Retinal pigment epithelial cell (primary cell): ENCODE results near the gene STX16.

ENCODE experiments used
- DNase-seq: peaks from one replicate; pipeline ENCODE4 v3.0.0-alpha.2; 2010; ENCODE audit warnings: low read depth
- H3K4me3 ChIP-seq: 2 replicates; pipeline ENCODE4 v1.5.1; 2011; ENCODE audit warnings: mild to moderate bottlenecking, low read length, control low read depth, moderate library complexity
- TF ChIP-seq, protein P1 (sequence below): conservative IDR thresholded peaks from 2 replicates; pipeline ENCODE4 v1.5.1; 2011; ENCODE audit warnings: low read depth, low read length, control low read depth, inconsistent platforms

The STX16 gene

GRCh38 chr20:58619077-58619863 is 31.8 kb upstream of the STX16 start:
- TF ChIP-seq, protein P1, sequence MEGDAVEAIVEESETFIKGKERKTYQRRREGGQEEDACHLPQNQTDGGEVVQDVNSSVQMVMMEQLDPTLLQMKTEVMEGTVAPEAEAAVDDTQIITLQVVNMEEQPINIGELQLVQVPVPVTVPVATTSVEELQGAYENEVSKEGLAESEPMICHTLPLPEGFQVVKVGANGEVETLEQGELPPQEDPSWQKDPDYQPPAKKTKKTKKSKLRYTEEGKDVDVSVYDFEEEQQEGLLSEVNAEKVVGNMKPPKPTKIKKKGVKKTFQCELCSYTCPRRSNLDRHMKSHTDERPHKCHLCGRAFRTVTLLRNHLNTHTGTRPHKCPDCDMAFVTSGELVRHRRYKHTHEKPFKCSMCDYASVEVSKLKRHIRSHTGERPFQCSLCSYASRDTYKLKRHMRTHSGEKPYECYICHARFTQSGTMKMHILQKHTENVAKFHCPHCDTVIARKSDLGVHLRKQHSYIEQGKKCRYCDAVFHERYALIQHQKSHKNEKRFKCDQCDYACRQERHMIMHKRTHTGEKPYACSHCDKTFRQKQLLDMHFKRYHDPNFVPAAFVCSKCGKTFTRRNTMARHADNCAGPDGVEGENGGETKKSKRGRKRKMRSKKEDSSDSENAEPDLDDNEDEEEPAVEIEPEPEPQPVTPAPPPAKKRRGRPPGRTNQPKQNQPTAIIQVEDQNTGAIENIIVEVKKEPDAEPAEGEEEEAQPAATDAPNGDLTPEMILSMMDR: no peak
- no peak overlapping the region for H3K4me3 ChIP-seq
- no peak for DNase-seq

GRCh38 chr20:58619864-58620431 is 31.1 kb upstream of the STX16 start:
- TF ChIP-seq, protein P1: no peak
- no peak overlapping the region for H3K4me3 ChIP-seq
- DNase-seq: no peak

- H3K4me3 ChIP-seq: no peak overlapping the region
- DNase-seq: no peak
- TF ChIP-seq, protein P1: peak; percentile 22
Measured at GRCh38 chr20:58621906-58622548, 29.1 kb upstream of the STX16 start.

DNA sequence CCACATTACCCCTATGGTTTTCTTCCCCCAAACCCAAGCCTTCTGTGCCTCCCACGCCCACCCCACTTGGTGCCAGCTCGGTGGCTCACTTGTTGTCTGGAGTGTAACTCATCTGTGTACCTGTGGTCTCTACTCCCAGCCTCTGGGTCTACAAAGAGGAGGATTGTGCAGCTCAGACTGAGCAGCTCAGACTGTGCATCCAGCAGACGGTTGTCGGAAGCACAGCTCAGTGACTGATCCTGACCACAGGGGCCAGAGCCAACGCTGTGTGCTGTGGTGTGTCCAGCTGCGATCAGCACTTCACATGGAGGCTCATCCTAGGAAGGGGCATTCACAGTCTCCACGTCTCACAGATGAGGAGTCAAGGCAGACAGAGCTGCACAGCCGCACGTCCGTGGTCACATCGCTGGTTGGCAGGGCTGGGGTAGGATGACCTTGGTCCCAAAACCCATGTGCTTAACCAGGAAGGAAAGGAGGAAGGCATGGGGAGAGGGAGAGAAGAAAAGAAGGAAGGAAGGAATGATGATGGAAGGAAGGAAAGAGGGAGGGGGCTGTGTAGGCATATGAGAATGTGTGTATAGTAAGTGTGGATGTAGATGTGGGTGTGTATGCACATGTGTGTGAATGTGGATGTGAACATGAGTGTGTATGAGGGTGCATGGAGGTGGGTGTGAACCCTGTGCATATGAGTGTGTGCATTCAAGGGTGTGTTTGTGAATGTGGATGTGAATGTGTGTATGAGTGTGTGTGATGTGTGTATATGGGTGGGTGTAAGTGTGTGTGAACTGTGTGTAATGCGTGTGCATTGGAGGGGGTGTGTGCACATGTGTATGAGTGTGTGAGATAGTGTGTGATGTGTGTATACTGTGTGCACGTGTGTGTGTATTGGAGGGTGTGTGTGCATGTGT is 28.2 kb upstream of the STX16 start:
- no peak overlapping the region for H3K4me3 ChIP-seq
- TF ChIP-seq, protein P1: no peak
- DNase-seq: no peak

DNA sequence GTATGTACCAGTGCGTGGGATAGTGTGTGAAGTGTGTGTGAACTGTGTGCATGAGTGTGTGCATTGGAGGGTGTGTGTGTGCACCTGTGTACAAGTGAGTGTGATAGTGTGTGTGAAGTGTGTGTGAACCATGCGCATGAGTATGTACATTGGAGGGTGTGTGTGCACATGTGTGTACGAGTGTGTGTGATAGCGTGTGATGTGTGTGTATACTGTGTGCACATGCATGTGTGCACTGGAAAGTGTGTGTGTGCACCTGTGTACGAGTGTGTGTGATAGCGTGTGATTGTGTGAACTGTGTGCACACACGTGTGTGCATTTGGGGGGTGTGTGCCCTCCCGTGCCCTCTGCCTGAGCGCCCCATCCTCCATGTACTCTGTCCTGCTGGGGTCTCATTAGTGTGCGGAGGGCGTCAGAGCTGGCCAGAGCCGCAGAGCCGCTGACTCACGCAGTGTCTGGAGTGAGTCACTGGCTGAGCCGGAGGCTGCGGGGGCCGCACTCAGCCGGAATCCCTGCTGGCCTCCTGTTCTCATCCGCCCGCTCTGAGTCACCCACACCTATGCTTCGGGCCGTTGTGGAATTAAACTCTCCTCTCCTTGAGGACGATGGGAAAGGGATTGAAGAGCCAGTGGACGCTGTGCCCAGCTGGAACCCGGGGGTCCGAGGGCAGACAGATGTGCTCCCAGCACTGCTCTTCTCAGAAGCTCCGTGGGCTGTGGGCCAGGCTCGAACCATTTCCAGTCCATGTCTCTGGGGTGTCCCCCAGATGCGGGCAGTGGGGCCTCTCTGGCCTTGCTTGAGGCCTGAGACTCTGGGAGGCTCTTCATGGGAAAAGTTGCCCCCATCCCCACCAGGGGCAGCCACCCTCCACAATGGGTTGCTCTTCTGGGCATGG is 27.3 kb upstream of the STX16 start:
- no peak overlapping the region for H3K4me3 ChIP-seq
- DNase-seq: peak; percentile 94
- TF ChIP-seq, protein P1: no peak

DNA sequence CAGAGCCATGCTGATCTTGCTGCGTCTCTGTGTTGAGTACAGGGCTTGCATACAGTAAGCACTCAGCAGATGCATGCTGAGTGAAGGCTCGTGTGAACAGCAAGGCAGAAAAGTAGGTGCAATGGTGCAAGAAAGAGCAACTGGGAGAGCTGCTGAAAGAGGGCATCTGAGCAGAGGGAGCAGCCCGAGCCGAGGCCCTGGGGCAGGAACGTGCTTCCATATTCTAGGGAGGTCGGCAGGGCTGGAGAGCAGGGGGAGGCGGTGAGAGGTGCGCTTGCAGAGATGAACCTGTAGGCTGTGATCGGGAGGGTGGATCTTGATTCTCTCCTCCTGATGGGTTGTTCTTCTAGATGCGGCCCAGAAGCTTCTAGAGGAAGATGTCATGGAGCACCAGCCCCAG is 26.4 kb upstream of the STX16 start:
- no peak for DNase-seq
- no peak overlapping the region for H3K4me3 ChIP-seq
- TF ChIP-seq, protein P1: no peak
